HG03060 (cell line): ENCODE measurements around the gene OPN3.
A peak's percentile ranks its signal among the peaks of the same experiment; 100 is the strongest.

Source experiments
- ATAC-seq: cut with Tn5 transposase; IDR thresholded peaks from one replicate; pipeline ENCODE4 v1.9.1; 2021; ENCODE audit warnings: low read depth, moderate number of reproducible peaks; ENCODE audit not compliant: unreplicated experiment

Gene OPN3

DNA sequence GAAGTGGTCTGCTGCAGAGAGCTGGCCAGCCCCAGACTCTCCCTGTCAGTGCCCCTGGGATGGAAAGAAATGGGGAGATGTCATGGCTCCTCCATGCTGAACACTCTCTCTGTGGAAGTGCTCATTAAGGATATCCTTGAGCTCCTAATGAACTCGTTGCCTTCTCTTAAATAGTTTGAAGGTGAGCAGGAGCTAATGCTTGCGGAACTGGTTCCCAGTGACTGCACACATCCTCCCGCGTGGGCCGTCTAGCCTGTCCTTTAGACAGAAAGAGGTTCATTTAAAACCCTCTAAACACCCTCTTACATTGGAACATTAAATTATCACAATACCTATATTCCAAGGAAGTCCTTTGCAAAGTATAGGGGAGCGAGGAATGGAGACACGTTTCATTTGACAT, 6.0 kb upstream of the OPN3 start:
- ATAC-seq, result no peak

- no peak for ATAC-seq
Observed at GRCh38 chr1:241645199-241645598, 5.0 kb upstream of the OPN3 start.

GRCh38 chr1:241644259-241644658, 4.1 kb upstream of the OPN3 start:
- ATAC-seq, result no peak

- ATAC-seq, result no peak
Observed at GRCh38 chr1:241642593-241642944, 2.4 kb upstream of the OPN3 start.

- no peak for ATAC-seq
Observed at GRCh38 chr1:241641773-241642592, 1.8 kb upstream of the OPN3 start.

DNA sequence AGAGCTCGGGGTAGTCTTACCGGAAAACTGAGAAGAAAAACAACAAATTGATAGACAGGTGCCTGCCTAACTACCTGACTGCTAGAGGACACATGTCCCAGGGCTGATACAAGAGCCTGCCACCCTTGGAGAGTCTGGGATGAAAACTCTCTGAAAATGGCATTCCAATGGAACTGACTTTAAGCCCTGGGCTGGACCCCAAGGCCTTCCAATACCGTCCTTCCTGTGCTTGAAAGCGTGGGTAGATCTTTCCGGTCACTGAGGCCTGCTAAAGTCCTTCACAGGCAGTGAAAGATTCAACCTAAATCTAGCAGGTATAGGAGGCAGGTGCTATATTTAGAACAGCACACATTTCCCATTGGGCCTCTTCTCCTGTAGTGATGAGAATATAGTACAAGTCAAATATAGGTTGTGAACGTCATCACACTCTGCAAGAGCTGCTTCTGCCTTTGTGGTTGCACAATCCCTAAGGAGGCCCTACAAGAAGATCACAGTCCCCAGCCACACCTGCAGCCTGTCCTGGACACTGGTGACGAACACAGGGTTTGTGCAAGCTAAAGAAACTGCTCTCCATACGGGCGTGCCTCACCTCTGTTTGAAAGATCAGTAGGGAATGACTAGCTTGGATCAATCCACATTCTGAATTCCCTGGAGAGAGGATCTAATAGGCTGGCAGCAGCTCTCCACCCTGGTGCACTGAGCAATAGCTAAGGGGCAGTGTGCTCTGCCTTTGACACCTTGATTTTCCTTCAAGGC, 876 bp upstream of the OPN3 start:
- ATAC-seq, result no peak

DNA sequence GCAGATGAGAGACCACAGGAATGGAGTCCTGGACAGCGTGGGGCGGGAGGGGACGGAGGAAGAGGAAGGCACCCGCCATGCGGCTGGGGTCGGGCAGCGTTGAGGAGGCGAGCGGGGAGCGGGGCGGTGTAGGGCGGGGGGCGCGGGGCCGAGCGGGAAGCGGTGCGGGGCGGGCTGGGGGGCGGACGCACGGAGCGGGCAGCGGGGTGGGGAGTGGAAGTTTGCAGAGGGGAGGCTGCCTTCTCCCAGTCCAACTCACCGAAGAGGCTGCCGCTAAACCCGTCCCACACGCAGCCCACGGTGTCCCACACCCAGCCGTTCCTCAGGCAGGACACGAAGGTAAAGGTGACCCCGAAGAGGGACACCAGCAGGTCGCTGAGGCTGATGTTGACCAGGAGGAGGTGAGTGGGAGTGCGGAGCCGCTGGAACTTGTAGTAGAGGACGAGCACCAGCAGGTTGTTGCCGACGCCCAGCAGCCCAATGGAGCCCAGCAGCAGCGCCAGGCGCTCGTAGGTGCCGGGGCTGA, 483 bp downstream of the OPN3 start:
- peak; percentile 31 for ATAC-seq

- ATAC-seq, result no peak
Observed at GRCh38 chr1:241638909-241639622, 1.1 kb downstream of the OPN3 start.

- no peak for ATAC-seq
Observed at GRCh38 chr1:241638099-241638682, 2.0 kb downstream of the OPN3 start.

DNA sequence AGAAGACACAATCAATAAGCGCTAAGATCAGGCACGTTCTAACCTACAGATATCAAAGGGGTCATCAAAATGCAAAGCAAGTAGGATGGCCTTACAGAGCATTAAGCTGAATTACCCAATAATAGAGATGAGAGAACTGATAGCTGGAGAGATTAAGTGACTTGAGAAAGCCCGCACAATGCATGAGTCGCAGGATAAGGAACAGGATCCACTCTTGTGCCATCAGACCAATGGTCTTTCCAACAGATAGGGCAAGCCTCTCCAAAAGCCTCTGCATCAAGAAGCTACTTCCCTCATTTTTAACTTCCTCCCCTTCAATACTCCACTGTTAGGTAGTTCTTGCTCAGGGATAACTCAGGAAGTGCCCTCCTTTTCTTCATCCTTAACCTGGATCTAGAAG, 2.6 kb downstream of the OPN3 start:
- ATAC-seq, result no peak

GRCh38 chr1:241637046-241637590, 3.1 kb downstream of the OPN3 start:
- ATAC-seq, result no peak

- ATAC-seq, result no peak
Observed at GRCh38 chr1:241636291-241636690, 3.9 kb downstream of the OPN3 start.

- no peak for ATAC-seq
Observed at GRCh38 chr1:241635556-241636152, 4.5 kb downstream of the OPN3 start.

- no peak for ATAC-seq
Observed at GRCh38 chr1:241632987-241633386, 7.2 kb downstream of the OPN3 start.

DNA sequence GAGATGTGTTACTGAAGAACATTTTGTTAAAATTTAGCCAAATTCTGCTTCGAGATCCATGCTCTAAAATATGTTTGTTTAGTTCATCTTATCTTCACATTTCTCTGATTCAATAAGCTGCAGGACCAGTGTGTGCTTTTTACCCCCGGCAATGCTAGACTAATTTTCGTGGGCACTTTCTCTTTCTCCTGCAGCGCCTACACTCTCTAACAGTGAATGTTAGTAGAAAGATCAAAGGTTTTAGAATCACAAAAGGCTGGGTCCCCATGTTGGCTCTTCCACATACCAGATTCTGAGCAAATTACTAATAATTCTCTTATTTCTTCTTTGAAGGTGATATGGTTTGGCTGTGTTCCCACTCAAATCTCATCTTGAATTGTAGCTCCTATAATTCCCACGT, 8.5 kb downstream of the OPN3 start:
- ATAC-seq, result no peak

GRCh38 chr1:241630899-241631298, 9.3 kb downstream of the OPN3 start:
- no peak for ATAC-seq

DNA sequence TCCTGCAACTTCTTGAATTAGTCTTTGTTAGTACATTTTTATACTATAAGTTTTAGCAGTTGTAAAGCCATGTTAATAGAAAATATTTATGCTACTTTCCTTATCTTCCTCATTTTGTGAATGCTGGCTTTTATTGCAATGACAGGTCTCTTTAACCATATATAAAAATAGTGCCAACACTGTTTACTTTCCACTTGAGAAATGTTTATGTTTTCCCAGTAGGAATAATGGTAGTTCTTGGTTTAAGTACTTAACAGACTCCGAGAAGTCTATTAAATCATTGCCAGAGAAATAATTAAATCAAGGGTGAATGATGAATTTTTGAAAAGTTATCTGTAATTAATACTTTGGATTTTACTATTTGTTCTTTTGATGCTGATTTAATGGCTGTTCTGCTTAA, 9.7 kb downstream of the OPN3 start:
- no peak for ATAC-seq

- no peak for ATAC-seq
Observed at GRCh38 chr1:241630005-241630404, 10.2 kb downstream of the OPN3 start.

- ATAC-seq, result peak; percentile 68
Observed at GRCh38 chr1:241627453-241628259, 12.5 kb downstream of the OPN3 start.
